Measurements from ENCODE around the gene MBD3L3.

Gene MBD3L3

GRCh38 chr19:7007859-7008258 lies 50.6 kb downstream of the MBD3L3 start:
- H3K4me3 ChIP-seq (ENCODE audit: low read length) = no peak overlapping the region
- no peak overlapping the region for H3K4me2 ChIP-seq (ENCODE audit: low read depth, low read length)
- no peak overlapping the region for H2AFZ ChIP-seq (ENCODE audit: low read length)
- no peak overlapping the region for H3K9ac ChIP-seq (ENCODE audit: low read length)
- H3F3A ChIP-seq (ENCODE audit: insufficient read depth, low read length) = no peaks in the 10 kb centered on the region
- H3K27me3 ChIP-seq (replicated peaks; ENCODE audit: insufficient read depth, low read length) = peaks cover 46% of the 10 kb centered on the region
- no peak for TF ChIP-seq EZH2 (optimal IDR thresholded peaks at IDR 0.05; ENCODE audit: low read depth, low read length)
- H3K9me2 ChIP-seq (replicated peaks; ENCODE audit: insufficient read depth, low read length) = no peaks in the 10 kb centered on the region
- H4K20me1 ChIP-seq (ENCODE audit: insufficient read depth, low read length) = no peaks in the 10 kb centered on the region
- H3K36me3 ChIP-seq (replicated peaks; ENCODE audit: insufficient read depth, low read length) = no peaks in the 10 kb centered on the region
- H3K9me3 ChIP-seq (replicated peaks; ENCODE audit: insufficient read depth, low read length) = no peaks in the 10 kb centered on the region
- no peaks in the 10 kb centered on the region for H3K79me2 ChIP-seq (ENCODE audit: low read length)
- H3K4me1 ChIP-seq (ENCODE audit: low read length) = peaks cover 3% of the 10 kb centered on the region; the same call in 1 of the 2 replicates
- no peak for DNase-seq
- no peak overlapping the region for H3K27ac ChIP-seq (ENCODE audit: low read length)
